AG04450 (cell line): ENCODE results near the gene TNFRSF14. TPM values are rescaled to one million over a fixed set of nuclear protein-coding genes. Genes with fewer than 3 reads are reported as not detected.

Source experiments
- CTCF ChIA-PET: fragments of 300-600, 350-600 bp; formaldehyde crosslinking; extraction: SDS; loops from one replicate; lab custom pipeline; 2022; ENCODE audit warnings: antibody characterized with exemption, inconsistent platforms; lab: Charles Lee
- POLR2A ChIA-PET: fragments of 350-600 bp; formaldehyde crosslinking; extraction: SDS; loops from one replicate; lab custom pipeline; 2021; ENCODE audit warnings: antibody characterized with exemption, inconsistent platforms; lab: Yijun Ruan, JAX
- DNase-seq: peaks from one replicate; pipeline ENCODE4 v3.0.0-alpha.2; 2011; ENCODE audit warnings: low read depth, low spot score
- H3K27ac ChIP-seq: one replicate; pipeline ENCODE4 v1.5.1; 2012; ENCODE audit warnings: low read depth, low read length, control low read depth
- H3K27me3 ChIP-seq: one replicate; pipeline ENCODE4 v1.6.0; 2012; ENCODE audit warnings: low read length; ENCODE audit not compliant: control insufficient read depth, insufficient read depth
- H3K4me3 ChIP-seq: 2 replicates; pipeline ENCODE4 v1.5.1; 2011; ENCODE audit warnings: mild to moderate bottlenecking, low read depth, low read length, control low read depth
- H3K9me3 ChIP-seq: 2 replicates; pipeline ENCODE4 v1.5.1; 2012; ENCODE audit warnings: low read length; ENCODE audit not compliant: control insufficient read depth, insufficient read depth
- polyA minus RNA-seq: library from RNA; depleted of rRNA, polyadenylated mRNA; stranded (reverse); fragments of >200 nt; gene quantifications from 2 replicates; pipeline ENCODE4 v1.2.3, GENCODE V29; 2011; rRNA and poly(A)+ RNA removed
- polyA plus RNA-seq: library from polyadenylated mRNA; depleted of rRNA; stranded (reverse); fragments of >200 nt; gene quantifications from 2 replicates; pipeline ENCODE4 v1.2.3, GENCODE V29; 2011; rRNA removed
- TF ChIP-seq, protein P1 (sequence below): IDR thresholded peaks from 2 replicates; pipeline ENCODE4 v1.5.1; 2011; ENCODE audit warnings: low read depth, low read length, control low read depth, inconsistent platforms

Gene TNFRSF14
- 5.4 and 7.9 TPM in 2 replicates for polyA plus RNA-seq
- 3.0 and 3.4 TPM in 2 replicates for polyA minus RNA-seq

GRCh38 chr1:2556277-2556677, at the start of gene TNFRSF14:
TNFRSF14 (plus strand) TSS chr1:2556371; CDS start chr1:2556665, 294 bp downstream.
- Histone ChIP-seq H3K9me3 (no peaks in the 10 kb centered on the region; the same call in 1 of the 2 replicates), H3K27me3 (peaks cover 4% of the 10 kb centered on the region), H3K4me3 (peak within 1 kb of the TSS; percentile 57), H3K27ac (peak within 1 kb of the TSS; percentile 31)
- no peak for DNase-seq
- POLR2A ChIA-PET = interaction anchor here (1.2 kb wide), 1 partner anchor 30 kb away, joined by 6 read pairs; the partner anchor contains the start of gene PRXL2B
- CTCF ChIA-PET = interaction anchor here (0.6 to 1.4 kb wide), 4 partner anchors 9 to 869 kb away, joined by 3 to 6 read pairs (median 4); no protein-coding TSS in a partner anchor
- TF ChIP-seq, protein P1, sequence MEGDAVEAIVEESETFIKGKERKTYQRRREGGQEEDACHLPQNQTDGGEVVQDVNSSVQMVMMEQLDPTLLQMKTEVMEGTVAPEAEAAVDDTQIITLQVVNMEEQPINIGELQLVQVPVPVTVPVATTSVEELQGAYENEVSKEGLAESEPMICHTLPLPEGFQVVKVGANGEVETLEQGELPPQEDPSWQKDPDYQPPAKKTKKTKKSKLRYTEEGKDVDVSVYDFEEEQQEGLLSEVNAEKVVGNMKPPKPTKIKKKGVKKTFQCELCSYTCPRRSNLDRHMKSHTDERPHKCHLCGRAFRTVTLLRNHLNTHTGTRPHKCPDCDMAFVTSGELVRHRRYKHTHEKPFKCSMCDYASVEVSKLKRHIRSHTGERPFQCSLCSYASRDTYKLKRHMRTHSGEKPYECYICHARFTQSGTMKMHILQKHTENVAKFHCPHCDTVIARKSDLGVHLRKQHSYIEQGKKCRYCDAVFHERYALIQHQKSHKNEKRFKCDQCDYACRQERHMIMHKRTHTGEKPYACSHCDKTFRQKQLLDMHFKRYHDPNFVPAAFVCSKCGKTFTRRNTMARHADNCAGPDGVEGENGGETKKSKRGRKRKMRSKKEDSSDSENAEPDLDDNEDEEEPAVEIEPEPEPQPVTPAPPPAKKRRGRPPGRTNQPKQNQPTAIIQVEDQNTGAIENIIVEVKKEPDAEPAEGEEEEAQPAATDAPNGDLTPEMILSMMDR = 0 out of 2 replicates have a peak, but pooled peaks have one; percentile 14

DNA sequence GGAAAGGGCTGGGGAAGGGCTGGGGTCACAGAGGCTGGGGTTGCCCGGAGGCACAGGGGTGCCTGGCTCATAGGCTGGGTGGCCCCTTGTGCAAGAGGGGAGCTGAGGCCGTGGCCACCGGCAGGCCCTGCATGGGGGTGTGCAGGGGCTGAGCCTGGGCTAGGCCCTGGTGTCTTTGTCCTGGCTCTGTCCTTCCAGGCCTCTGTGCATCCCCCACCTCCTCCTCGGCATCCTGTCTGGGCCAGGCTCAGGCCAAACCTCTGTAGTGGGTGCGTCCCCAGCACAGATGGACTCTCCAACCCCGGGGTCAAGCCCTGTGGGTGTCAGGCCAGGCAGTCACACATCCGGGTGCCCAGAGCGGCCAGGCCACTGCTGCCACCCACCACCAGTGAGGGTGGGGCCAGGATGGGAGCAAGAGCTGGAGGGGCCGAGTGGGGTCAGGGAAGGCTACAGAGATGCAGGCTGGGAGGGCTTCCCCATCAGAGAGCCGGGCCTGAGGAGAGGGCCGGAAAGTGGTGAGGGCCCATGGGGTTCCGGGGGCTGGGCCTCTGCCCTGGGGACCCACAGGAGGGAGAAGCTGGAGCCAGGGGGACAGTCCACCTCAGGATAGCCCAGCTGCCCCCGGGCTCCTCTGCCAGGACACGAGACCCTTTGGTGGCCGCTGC, 49.1 kb upstream of the TNFRSF14 start:
- TF ChIP-seq, protein P1 = no peak

GRCh38 chr1:2507744-2508155, 48.4 kb upstream of the TNFRSF14 start:
- no peak overlapping the region for H3K27ac ChIP-seq
- H3K4me3 ChIP-seq = no peak overlapping the region
- POLR2A ChIA-PET = no interaction called here
- H3K27me3 ChIP-seq = peaks cover 14% of the 10 kb centered on the region
- H3K9me3 ChIP-seq = no peaks in the 10 kb centered on the region; the same call in 1 of the 2 replicates
- CTCF ChIA-PET = no interaction called here
- DNase-seq = no peak
- TF ChIP-seq, protein P1 = no peak

More for the DNA sequence above, 49.1 kb upstream of the TNFRSF14 start:
- no peak overlapping the region for H3K4me3 ChIP-seq
- H3K9me3 ChIP-seq = no peaks in the 10 kb centered on the region; the same call in 1 of the 2 replicates
- H3K27ac ChIP-seq = no peak overlapping the region
- DNase-seq = no peak
- ChIA-PET CTCF (no interaction called here), POLR2A (no interaction called here)
- H3K27me3 ChIP-seq = peaks cover 14% of the 10 kb centered on the region

GRCh38 chr1:2508180-2508579, 48.0 kb upstream of the TNFRSF14 start:
- POLR2A ChIA-PET = no interaction called here
- CTCF ChIA-PET = no interaction called here
- H3K9me3 ChIP-seq = no peaks in the 10 kb centered on the region; the same call in 1 of the 2 replicates
- H3K4me3 ChIP-seq = no peak overlapping the region
- TF ChIP-seq, protein P1 = no peak
- peaks cover 10% of the 10 kb centered on the region for H3K27me3 ChIP-seq
- DNase-seq = no peak
- no peak overlapping the region for H3K27ac ChIP-seq

- Histone ChIP-seq H3K4me3 (no peak overlapping the region), H3K9me3 (no peaks in the 10 kb centered on the region; the same call in 1 of the 2 replicates), H3K27me3 (peaks cover 9% of the 10 kb centered on the region), H3K27ac (no peak overlapping the region)
- TF ChIP-seq, protein P1 = no peak
- no peak for DNase-seq
- ChIA-PET POLR2A (no interaction called here), CTCF (no interaction called here)
These were observed 47.4 kb upstream of the TNFRSF14 start for GRCh38 chr1:2508751-2509150.
